HG03280 (cell line): ENCODE data around the gene RAB36.

Source experiments
- ATAC-seq: cut with Tn5 transposase; IDR thresholded peaks from one replicate; pipeline ENCODE4 v1.9.1; 2021; ENCODE audit warnings: mild to moderate bottlenecking, moderate library complexity; ENCODE audit not compliant: unreplicated experiment

The RAB36 gene

GRCh38 chr22:23137468-23137867, 7.8 kb upstream of the RAB36 start:
- ATAC-seq: no peak

GRCh38 chr22:23137905-23138561, 7.2 kb upstream of the RAB36 start:
- no peak for ATAC-seq

DNA sequence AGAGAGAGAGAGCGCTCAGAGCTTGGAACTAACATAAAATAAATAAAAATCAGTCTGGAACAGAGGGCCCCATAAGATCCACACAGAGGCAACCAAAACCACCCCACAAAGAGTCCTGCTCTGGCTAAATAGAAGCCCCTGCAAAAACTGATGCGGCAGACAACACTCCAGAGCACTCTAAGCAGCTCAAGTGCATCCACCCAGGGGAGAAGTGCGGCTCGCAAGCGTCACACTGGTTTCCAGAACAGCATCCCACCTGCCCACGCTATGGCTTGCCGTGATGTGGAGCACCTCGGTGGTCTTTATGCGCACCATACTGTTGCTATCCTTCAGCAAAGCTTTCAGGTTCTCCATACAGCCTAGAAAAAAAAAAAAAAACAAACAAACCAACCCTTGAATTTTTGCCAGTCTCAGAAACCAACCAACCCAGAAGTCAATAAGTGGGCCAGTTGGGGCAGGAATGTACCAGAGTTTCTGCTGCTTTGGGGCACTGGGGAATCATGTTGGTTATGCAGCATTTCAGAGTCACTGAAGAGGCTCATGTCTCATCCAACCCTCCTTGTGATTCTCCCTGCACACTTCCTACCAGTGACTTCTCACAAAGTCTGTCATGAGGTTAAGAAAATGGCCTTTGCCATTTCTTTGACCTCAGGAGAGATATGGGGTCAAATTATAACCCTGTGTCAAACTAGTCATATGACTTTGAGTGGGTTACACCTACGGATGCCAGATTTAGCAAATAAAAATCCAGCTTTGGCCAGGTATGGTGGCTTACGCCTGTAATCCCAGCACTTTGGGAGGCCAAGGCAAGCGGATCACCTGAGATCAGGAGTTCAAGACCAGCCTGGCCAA, 6.5 kb upstream of the RAB36 start:
- ATAC-seq: no peak

GRCh38 chr22:23140385-23140784, 4.9 kb upstream of the RAB36 start:
- no peak for ATAC-seq

DNA sequence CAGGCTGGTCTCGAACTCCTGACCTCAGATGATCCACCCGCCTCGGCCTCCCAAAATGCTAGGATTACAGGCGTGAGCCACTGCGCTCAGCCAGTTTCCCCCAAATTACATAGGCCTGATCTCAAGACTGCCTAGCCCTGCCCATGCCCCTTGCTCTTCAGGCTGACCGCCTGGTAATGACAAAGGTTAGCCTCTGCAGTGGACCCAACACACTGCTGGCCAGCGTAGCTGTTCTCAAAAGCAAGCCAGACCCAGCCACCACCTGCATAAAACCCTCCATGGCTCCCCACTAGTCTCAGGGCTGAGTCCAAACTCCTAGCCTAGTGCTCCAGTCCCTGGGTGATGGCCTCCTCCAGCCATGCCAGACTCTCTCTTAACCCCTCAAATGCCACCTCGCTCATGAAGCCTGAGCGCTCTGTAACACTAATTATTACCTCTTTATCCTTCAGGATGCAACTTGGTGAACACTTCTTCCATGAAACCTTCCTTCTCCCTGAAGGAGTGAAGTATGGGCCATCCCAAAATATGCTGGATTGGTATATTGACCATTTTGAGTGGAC, 2.7 kb upstream of the RAB36 start:
- ATAC-seq: no peak

- no peak for ATAC-seq
These were observed 2.2 kb upstream of the RAB36 start for GRCh38 chr22:23143119-23143518.

DNA sequence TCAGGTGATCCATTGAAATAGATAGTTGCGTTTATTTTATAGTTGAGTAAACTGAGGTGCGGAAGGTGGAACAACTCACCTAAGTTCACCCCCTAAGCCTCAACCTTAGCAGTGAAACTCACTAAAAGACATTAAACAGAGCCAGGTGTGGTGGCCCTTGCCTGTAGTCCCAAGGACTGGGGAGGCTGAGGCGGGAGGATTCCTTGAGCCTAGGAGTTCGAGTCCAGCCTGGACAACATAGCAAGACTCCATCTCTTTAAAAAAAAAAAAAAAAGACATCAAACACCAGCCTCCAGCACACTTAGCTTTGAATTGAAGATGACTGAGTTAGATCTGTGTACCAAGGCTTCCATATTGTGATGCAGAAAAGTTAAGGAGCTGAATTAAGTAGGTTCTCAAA, 845 bp upstream of the RAB36 start:
- ATAC-seq: no peak

DNA sequence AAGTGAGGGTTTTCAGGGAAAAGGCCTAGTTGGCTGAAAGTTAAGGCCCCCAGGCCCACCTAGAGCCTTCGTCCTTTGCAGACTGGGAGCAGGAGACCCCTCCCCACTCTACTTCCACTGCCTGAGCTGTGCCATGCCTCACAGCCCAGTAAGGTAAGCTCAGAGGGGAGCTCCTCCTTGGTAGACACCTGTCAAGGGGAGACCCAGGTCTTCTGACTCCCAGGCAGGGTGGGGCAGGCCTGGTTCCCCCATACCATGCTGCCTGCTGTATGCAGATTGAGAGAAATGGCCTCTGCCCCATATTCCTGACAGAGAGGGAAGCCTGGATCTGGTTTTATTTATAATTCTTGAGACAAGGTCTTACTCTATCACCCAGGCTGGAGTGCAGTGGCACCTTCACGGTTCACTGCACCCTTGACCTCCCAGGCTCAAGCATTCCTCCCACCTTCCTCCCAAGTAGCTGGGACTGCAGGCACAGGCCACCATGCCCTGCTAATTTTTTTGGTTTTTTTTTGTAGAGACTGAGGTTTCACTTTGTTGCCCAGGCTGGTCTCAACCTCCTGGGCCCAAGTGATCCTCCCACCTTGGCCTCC, 697 bp downstream of the RAB36 start:
- no peak for ATAC-seq

GRCh38 chr22:23146478-23147205, 1.4 kb downstream of the RAB36 start:
- ATAC-seq: no peak

GRCh38 chr22:23147617-23148387, 2.5 kb downstream of the RAB36 start:
- no peak for ATAC-seq

DNA sequence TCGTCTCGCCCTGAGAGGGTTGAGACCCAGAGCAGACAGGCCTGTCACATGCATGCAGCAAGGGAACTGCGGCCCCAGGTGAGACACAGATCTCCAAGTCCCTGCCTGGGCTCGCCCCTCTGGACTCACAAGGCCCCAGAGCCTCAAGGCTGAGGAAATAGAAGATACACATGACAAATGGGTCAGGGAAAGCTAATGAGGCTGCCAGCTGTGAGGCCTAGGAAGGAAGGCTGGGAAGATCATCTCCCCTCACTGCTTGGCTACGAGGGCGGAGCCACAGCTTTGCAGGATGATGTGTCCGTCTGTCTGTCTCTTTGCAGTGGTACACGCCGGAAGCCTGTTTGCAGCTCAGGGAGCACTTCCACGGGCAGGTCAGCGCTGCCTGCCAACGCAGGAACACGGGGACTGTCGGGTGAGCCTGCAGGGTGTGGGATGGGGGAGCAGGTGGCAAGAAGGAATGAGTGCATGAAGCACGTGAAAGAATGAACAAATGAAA, 4.5 kb downstream of the RAB36 start:
- ATAC-seq: no peak

GRCh38 chr22:23150762-23151161, 5.5 kb downstream of the RAB36 start:
- ATAC-seq: no peak

GRCh38 chr22:23151827-23152226, 6.5 kb downstream of the RAB36 start:
- ATAC-seq: no peak

GRCh38 chr22:23152238-23153114, 7.2 kb downstream of the RAB36 start:
- ATAC-seq: no peak

- ATAC-seq: no peak
These were observed 8.7 kb downstream of the RAB36 start for GRCh38 chr22:23153994-23154393.

- ATAC-seq: no peak
These were observed 9.2 kb downstream of the RAB36 start for GRCh38 chr22:23154461-23154860.

GRCh38 chr22:23155143-23155542, 9.9 kb downstream of the RAB36 start:
- no peak for ATAC-seq

- ATAC-seq: no peak
These were observed 10.6 kb downstream of the RAB36 start for GRCh38 chr22:23155831-23156230.

- ATAC-seq: no peak
These were observed 11.0 kb downstream of the RAB36 start for GRCh38 chr22:23156286-23156685.
